T47D (cell line): ENCODE results near the gene AADAT.
A peak's percentile ranks its signal among the peaks of the same experiment; 100 is the strongest.
"Not testable (repeated sequence)": the region's sequence is repeated elsewhere in the genome, so short reads cannot be mapped to it uniquely, and the experiment has no call there.

Source experiments
- DNase-seq, 2 experiments: peaks; one replicate each; pipeline versions ENCODE4 v3.0.0 to v3.0.0-alpha.2; 2011 to 2012; ENCODE audit warnings: low read depth in 1 of 2, low spot score in 1 of 2
- JUND ChIP-seq: IDR thresholded peaks from 2 replicates; pipeline ENCODE4 v1.6.1; 2012; ENCODE audit warnings: low read depth
- in situ Hi-C: cut with HindIII; loops from 2 replicates; pipeline ENCODE4 v1.10.0; 2016; ENCODE audit warnings: low sequenced_read_pairs, low pct_unique_long_range_greater_than_20kb

AADAT gene

DNA sequence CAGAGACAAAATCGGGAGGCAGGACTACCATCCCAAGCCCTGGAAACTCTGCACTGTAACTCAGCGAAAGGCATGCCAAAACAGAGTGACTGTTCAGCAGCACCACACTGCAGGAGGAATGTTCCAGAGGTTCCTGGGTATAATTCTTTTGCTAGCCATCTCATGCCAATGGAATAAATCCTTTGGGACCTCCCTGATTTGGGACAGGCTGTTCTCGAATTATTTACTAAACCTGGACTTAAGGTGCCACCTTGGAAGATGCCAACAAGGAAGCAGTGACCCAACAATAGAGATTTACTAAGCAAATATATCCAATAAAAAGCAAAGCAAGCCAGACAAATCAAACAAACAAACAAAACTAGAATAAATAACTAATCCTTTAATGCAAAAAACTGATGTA is 9.3 kb downstream of the AADAT start:
- in situ Hi-C loops = no loop called here
- TF ChIP-seq JUND = no peak

DNA sequence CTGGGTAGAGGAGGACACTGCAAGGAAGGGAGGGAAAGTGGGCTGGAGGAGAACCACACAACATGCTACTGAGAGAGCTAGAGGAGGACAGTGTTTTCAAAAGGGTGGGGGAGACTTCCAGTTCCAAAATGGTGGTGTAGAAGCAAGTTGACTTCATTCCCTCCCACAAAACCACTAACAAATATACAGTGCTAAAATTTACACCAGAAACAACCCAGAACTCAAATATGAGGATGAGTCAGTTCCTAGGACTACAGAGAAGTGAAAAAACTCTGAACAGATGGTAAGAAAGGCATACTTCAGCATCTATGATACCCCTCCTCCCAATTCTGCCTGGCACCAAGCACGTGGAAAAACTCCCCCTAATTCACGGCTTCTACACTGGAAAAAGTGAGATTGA is 9.8 kb downstream of the AADAT start:
- DNase-seq = no peak
- TF ChIP-seq JUND = no peak
- in situ Hi-C loops = no loop called here

More for the DNA sequence above, 9.3 kb downstream of the AADAT start:
- DNase-seq = peak in 1 of 2 experiments; percentile 9

DNA sequence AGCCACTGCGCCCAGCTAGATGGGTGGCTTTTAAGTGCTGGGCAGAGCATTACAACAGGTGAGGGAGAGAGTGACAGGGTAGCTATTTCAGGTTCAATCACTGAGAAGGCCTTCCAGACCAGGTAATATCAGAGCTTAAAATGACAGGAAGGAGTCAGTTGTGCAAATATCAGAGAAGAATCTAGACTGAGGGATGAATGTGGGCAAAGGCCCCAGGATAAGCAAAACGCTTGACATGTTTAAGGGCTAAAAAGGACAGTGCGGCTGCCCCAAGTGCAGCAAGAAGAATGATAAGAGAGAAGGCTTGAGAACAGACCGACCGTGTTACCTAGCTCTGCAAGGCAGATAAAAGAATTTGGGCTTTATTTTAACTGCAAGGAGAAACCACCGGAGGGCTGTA is 18.6 kb downstream of the AADAT start:
- in situ Hi-C loops = no loop called here
- TF ChIP-seq JUND = no peak
- no peak for DNase-seq

DNA sequence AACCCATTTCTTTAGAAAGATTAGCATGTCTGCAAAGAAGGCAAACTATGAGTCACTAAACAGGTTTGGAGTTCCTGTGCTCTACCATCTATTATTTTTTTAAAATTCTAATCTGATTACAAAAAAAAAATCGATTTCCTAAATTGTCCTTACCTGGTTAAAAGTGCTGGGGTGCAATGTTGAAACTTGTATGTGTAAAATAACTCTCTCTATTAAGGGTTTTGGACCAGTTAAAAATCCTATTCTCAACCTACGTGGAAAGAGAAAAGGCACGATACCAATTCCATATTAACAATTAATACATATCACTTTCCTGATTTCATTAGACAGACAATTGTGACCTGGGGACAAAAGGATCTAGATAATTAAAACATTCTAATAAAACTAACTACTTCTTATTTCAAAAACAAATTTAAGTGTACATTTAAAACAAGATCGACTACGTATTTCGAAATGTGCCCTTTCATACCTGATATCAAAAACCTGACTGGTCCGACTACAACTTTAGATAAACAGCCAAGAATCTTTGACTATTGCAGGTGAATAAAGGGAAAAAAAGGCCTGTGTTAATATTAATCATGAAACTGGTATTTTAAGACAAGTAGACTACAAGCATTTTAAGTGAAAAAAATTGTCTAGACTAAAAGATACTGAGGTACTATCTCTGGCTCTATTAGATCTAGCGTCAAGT is 21.2 kb downstream of the AADAT start:
- TF ChIP-seq JUND = no peak
- no peak for DNase-seq
- in situ Hi-C loops = no loop called here

DNA sequence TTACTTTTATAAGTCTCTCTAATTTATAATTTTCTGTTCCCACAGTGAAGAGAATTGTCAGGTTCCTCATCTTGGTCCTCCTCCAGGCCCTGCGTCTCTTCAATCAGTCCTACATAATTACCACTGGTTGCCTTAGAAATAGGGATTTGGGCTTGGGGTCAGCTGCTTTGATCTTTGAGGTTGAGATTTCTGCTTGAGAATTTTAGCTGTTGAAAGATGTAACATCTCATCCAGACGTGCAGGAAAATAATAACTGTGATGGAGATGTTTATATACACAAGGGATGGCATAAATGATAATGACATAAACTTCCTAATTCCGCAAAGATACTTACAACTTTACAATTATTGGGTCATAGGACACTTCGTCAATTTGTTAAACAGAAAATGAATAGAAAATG is 30.3 kb downstream of the AADAT start:
- DNase-seq = no peak
- in situ Hi-C loops = no loop called here
- TF ChIP-seq JUND = no peak

DNA sequence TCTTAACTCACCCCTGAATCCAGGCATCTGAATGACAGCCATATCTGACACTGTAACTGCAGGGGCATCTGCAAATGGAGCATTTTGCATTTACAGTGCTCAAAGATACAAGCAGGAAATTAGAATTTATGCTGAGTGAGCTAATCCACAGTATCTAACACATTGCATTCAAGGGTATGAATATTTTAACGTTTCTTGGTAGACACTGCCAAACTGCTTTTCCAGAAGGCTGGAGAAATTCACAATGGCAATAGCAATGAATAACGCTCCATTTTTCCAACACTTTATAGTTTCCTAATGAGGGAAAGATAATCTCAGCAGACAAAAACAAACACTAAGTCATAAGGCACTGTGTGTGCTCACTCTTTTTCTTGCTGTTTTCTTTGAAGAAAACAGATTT is 30.9 kb downstream of the AADAT start:
- no peak for DNase-seq
- no peak for TF ChIP-seq JUND
- in situ Hi-C loops = no loop called here

DNA sequence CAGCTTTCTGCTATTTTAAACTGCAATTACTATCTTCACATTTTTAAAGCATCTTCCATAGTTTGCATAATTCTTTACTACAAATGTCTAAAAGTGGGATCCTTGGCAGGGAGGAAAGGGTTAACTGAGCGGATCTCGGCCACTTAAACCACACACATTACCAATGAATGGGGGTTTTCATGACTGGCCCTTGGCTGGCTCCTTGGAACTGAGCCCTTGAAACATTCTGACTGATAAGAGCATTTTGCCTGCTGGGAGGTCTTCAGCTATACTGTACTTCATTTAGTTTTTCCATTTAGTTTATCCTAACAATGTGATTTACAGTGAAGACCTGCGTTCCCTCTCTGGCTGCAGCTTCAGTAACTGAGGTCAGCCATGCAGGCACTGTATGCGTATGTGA is 31.9 kb downstream of the AADAT start:
- in situ Hi-C loops = no loop called here
- TF ChIP-seq JUND = no peak
- DNase-seq = no peak

DNA sequence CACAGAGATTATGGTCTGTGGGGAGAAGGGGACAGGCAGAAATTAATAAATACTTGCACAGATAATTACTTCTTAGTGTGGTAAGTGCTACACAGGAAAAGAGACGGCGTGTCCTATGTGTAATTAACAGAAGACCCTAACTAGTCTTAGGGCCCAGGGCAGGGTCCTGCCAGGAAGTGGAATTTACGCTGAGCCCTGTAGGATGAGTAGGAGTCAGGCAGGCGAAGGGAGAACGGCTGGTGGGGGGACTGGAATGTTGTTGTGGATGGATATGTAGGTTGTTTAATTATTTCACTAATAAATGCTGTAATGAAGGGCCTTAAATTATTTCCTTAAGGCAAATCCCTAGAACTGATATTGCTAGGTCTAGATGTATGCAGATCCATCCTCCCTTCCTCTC is 36.8 kb downstream of the AADAT start:
- DNase-seq = no peak
- TF ChIP-seq JUND = no peak
- in situ Hi-C loops = no loop called here

DNA sequence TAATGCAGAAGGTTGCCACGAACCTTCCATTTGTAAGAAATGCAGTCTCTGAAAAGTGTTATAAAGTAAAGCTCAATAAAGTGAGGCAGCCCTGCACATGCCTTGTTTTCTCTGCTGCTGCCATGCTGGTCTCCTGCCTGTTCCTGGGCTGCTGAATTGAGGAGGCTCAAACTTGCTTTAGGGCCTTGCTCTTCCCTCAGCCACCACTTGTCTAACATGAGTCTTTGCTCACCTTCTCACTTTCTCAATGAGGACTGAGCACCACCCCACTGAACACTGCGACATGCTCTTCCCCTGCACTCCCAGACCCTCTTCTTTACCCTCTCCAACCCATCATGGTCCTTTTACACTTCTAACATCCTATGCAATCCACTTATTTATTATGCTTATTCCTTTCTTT is 38.4 kb downstream of the AADAT start:
- DNase-seq = peak in 1 of 2 experiments; percentile 0
- in situ Hi-C loops = no loop called here
- TF ChIP-seq JUND = no peak

DNA sequence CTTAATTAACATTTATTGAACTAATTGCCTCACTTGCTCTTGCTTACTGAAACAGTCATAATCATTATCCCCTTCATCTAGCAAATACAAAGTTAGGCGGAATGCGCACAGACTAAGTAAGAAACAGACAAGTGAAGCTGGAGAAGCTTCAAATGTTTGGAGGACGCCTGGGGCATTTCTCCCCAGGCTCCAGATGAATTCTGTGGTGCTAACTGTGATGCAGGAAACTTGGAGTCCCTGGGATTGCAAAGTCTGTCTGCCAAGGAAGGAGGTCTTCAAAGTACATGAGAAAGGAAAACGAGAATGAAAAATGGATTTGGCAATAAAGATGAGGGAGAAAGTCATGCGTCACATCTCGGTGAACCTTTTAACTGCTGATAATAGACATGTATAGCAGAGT is 40.0 kb downstream of the AADAT start:
- no peak for TF ChIP-seq JUND
- DNase-seq = no peak
- in situ Hi-C loops = no loop called here

DNA sequence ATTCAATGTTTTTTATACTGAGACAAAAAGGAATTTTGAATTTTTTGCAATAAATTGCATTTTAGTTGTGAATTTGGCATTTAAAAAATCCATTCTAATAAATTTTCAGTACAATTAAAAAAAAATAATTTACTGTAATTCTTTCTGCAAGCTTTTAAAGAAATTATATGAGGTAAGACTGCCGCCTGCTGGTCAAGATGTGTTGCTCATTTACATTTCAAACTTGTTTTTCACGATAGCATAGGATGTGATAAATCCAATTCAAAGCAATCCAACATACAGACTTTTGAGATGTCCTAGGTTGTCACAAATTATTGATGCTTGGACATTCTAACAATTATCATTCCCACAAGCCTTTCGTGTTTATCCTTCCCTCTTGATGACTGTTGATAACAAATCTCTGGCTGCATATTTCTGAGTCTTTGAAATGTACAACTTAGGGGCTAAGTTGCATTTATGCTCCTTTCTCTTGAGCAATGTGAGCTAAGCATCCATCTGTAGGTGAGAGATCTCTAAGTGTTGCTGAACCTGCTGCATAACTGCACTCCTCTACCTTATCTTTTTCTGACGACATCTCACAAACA is 41.9 kb downstream of the AADAT start:
- no peak for TF ChIP-seq JUND
- DNase-seq = peak; percentile 9 to 67
- in situ Hi-C loops = no loop called here

DNA sequence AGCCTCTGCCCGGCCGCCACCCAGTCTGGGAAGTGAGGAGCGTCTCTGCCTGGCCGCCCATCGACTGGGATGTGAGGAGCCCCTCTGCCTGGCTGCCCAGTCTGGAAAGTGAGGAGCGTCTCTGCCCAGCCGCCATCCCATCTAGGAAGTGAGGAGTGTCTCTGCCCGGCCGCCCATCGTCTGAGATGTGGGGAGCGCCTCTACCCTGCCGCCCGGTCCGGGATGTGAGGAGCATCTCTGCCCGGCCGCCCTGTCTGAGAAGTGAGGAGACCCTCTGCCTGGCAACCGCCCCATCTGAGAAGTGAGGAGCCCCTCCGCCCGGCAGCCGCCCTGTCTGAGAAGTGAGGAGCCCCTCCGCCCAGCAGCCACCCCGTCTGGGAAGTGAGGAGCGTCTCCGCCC is 43.6 kb downstream of the AADAT start:
- in situ Hi-C loops, DNase-seq: not testable (repeated sequence)

DNA sequence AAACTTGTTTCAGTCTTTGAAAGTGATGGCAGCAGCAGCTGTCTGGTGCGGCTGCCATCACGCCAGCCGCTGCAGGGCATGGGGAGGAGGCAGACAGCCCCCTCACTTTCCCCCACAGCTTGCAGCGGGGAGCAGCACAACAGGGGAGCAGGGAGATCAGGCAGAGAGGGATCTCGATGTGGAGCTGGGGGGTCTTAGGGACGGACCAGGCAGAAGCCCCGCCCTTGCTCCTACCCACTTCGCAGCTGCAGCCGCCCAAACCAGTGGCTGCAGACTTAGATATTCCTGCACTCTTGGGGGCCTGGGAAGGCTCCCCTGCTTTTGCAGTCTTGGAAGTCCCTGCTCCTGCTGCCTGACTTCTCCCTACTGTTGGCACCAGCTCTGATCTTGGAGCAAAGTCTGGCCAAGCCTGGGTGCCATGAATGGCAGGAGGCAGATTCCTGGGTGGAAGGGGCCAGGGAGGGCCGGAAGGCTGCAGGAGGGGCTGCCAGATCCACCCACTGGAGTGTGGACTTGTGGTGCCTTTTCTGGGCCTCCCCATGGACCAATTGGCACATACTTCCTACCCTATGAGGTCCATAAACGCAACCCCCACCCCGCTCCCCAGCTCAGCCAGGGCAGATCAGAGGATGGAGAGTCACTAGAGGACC is 49.6 kb downstream of the AADAT start:
- DNase-seq = no peak
- in situ Hi-C loops = no loop called here
- no peak for TF ChIP-seq JUND
